Fibroblast of lung (primary cell): ENCODE data around the gene AGBL4. TPM values are rescaled to one million over a fixed set of nuclear protein-coding genes. Genes with fewer than 3 reads are reported as not detected.

ENCODE experiments used
- DNase-seq, 2 donors: peaks; one replicate each; pipeline versions ENCODE4 v3.0.0 to v3.0.0-alpha.2; 2010; ENCODE audit warnings: low read depth in 2 of 2
- H2AFZ ChIP-seq: 2 replicates; pipeline ENCODE4 v1.5.1; 2012; ENCODE audit warnings: low read length, control low read depth, inconsistent platforms
- H3K27ac ChIP-seq: 2 replicates; pipeline ENCODE4 v1.5.1; 2011; ENCODE audit warnings: low read length, control low read depth; ENCODE audit not compliant: insufficient read depth
- H3K27me3 ChIP-seq: 2 replicates; pipeline ENCODE4 v1.5.1; 2011; ENCODE audit warnings: mild to moderate bottlenecking, low read length; ENCODE audit not compliant: control insufficient read depth, insufficient read depth
- H3K36me3 ChIP-seq: 2 replicates; pipeline ENCODE4 v1.5.1; 2011; ENCODE audit warnings: low read length; ENCODE audit not compliant: control insufficient read depth, insufficient read depth
- H3K4me1 ChIP-seq: 2 replicates; pipeline ENCODE4 v1.5.1; 2011; ENCODE audit warnings: low read length; ENCODE audit not compliant: control insufficient read depth, insufficient read depth; ENCODE audit errors: extremely low read depth
- H3K4me2 ChIP-seq: 2 replicates; pipeline ENCODE4 v1.5.1; 2011; ENCODE audit warnings: low read length, control low read depth; ENCODE audit not compliant: insufficient read depth; ENCODE audit errors: extremely low read depth
- H3K4me3 ChIP-seq, 4 experiments: fragments of 200-600 bp in 1 of 4; sonication (generic) in 1 of 4; replicated peaks in 1 of 4; 2 replicates each; pipeline ENCODE4 v1.5.1; 2011 to 2016; ENCODE audit warnings: low read length in 4 of 4, low read depth in 3 of 4, mild to moderate bottlenecking in 3 of 4, control low read depth in 2 of 4, inconsistent platforms in 1 of 4, mixed read lengths in 1 of 4; ENCODE audit not compliant: insufficient read depth in 1 of 4; ENCODE audit errors: control extremely low read depth in 1 of 4
- H3K79me2 ChIP-seq: 2 replicates; pipeline ENCODE4 v1.5.1; 2012; ENCODE audit warnings: mild to moderate bottlenecking, low read length, inconsistent platforms; ENCODE audit not compliant: control insufficient read depth, insufficient read depth
- H3K9ac ChIP-seq: 2 replicates; pipeline ENCODE4 v1.5.1; 2011; ENCODE audit warnings: mild to moderate bottlenecking, low read length, control low read depth; ENCODE audit not compliant: insufficient read depth
- H3K9me3 ChIP-seq: 2 replicates; pipeline ENCODE4 v1.5.1; 2012; ENCODE audit warnings: low read depth, low read length; ENCODE audit not compliant: control insufficient read depth, insufficient read depth
- H4K20me1 ChIP-seq: 2 replicates; pipeline ENCODE4 v1.5.1; 2011; ENCODE audit warnings: low read length; ENCODE audit not compliant: control insufficient read depth, insufficient read depth; ENCODE audit errors: extremely low read depth
- EZH2 ChIP-seq: IDR thresholded peaks from 2 replicates; pipeline ENCODE4 v1.5.1; 2012; ENCODE audit warnings: low read length, control low read depth, mild to moderate bottlenecking; ENCODE audit errors: missing control alignments
- polyA minus RNA-seq: library from RNA; depleted of rRNA, polyadenylated mRNA; stranded (reverse); fragments of >200 nt; gene quantifications from 2 replicates; pipeline ENCODE4 v1.2.3, GENCODE V29; 2011; ENCODE audit warnings: low replicate concordance
- polyA plus RNA-seq, 2 donors: library from polyadenylated mRNA; depleted of rRNA in 1 of 2; stranded (reverse) in 1 of 2; unstranded in 1 of 2; fragments of >200 nt; gene quantifications; 2 replicates each; pipeline ENCODE4 v1.2.1, GENCODE V29; 2011 to 2012; ENCODE audit warnings: missing spikeins in 1 of 2
- total RNA-seq: library from RNA; depleted of rRNA; stranded (reverse); fragments of >200 nt; gene quantifications from 2 replicates; pipeline ENCODE4 v1.2.1, GENCODE V29; 2014
- TF ChIP-seq, protein P1 (sequence below), 2 donors: IDR thresholded peaks in 1 of 2; conservative IDR thresholded peaks in 1 of 2; 1 replicate in 1 of 2; 2 replicates in 1 of 2; pipeline ENCODE4 v1.5.1; 2011 to 2012; ENCODE audit warnings: low read length in 2 of 2, control low read depth in 1 of 2, inconsistent platforms in 1 of 2, low read depth in 1 of 2, mild to moderate bottlenecking in 1 of 2

AGBL4 gene
- total RNA-seq, result not detected in 2 replicates
- polyA plus RNA-seq, result not detected in 2 replicates
- not detected in 2 replicates for polyA plus RNA-seq (2012)
- polyA minus RNA-seq, result not detected in 2 replicates

- H3K4me1 ChIP-seq, result no peaks in the 10 kb centered on the region
- H4K20me1 ChIP-seq, result no peaks in the 10 kb centered on the region
- peak; percentile 1 to 41 for DNase-seq
- H3K4me3 ChIP-seq, result peak within 1 kb of the TSS in 3 of 4 experiments; percentile 26 to 53 (median 47)
- peak within 1 kb of the TSS; percentile 65 for H2AFZ ChIP-seq
- H3K4me2 ChIP-seq, result peak within 1 kb of the TSS; percentile 59
- no peaks in the 10 kb centered on the region for H3K36me3 ChIP-seq
- H3K9ac ChIP-seq, result peak within 1 kb of the TSS; percentile 42
- no peak within 1 kb of the TSS for H3K27ac ChIP-seq
- no peaks in the 10 kb centered on the region for H3K9me3 ChIP-seq
- H3K27me3 ChIP-seq, result no peaks in the 10 kb centered on the region
- no peaks in the 10 kb centered on the region for H3K79me2 ChIP-seq
- TF ChIP-seq EZH2, result no peak
- TF ChIP-seq, protein P1, sequence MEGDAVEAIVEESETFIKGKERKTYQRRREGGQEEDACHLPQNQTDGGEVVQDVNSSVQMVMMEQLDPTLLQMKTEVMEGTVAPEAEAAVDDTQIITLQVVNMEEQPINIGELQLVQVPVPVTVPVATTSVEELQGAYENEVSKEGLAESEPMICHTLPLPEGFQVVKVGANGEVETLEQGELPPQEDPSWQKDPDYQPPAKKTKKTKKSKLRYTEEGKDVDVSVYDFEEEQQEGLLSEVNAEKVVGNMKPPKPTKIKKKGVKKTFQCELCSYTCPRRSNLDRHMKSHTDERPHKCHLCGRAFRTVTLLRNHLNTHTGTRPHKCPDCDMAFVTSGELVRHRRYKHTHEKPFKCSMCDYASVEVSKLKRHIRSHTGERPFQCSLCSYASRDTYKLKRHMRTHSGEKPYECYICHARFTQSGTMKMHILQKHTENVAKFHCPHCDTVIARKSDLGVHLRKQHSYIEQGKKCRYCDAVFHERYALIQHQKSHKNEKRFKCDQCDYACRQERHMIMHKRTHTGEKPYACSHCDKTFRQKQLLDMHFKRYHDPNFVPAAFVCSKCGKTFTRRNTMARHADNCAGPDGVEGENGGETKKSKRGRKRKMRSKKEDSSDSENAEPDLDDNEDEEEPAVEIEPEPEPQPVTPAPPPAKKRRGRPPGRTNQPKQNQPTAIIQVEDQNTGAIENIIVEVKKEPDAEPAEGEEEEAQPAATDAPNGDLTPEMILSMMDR (conservative IDR thresholded peaks at IDR 0.05 in 1 of 2, IDR thresholded peaks at IDR 0.05 in 1 of 2; ENCODE audit: low read depth in 1 of 2, low read length in 2 of 2), result no peak
Measured at GRCh38 chr1:50023292-50024159, at the start of gene AGBL4. Gene AGBL4, minus strand, starts transcription at chr1:50023954.

GRCh38 chr1:50066806-50067205 is 43.1 kb upstream of the AGBL4 start:
- DNase-seq, result no peak
- H3K9ac ChIP-seq, result no peak overlapping the region
- no peak overlapping the region for H3K4me3 ChIP-seq
- no peaks in the 10 kb centered on the region for H3K79me2 ChIP-seq
- no peak overlapping the region for H2AFZ ChIP-seq
- H3K4me2 ChIP-seq, result no peak overlapping the region
- no peak overlapping the region for H3K27ac ChIP-seq
- H4K20me1 ChIP-seq, result no peaks in the 10 kb centered on the region
- H3K9me3 ChIP-seq, result no peaks in the 10 kb centered on the region
- H3K36me3 ChIP-seq, result no peaks in the 10 kb centered on the region
- no peaks in the 10 kb centered on the region for H3K4me1 ChIP-seq
- TF ChIP-seq, protein P1 (conservative IDR thresholded peaks at IDR 0.05 in 1 of 2, IDR thresholded peaks at IDR 0.05 in 1 of 2; ENCODE audit: low read depth in 1 of 2, low read length in 2 of 2), result no peak
- TF ChIP-seq EZH2, result no peak
- no peaks in the 10 kb centered on the region for H3K27me3 ChIP-seq

- Histone ChIP-seq H3K4me1 (no peaks in the 10 kb centered on the region), H4K20me1 (no peaks in the 10 kb centered on the region)
- peak in 1 of 2 donors; percentile 15 for DNase-seq
Measured at GRCh38 chr1:50060279-50060678, 36.5 kb upstream of the AGBL4 start.

More at GRCh38 chr1:50060279-50060678, 36.5 kb upstream of the AGBL4 start:
- Histone ChIP-seq H3K9ac (no peak overlapping the region), H3K27me3 (no peaks in the 10 kb centered on the region), H3K4me2 (no peak overlapping the region), H3K79me2 (no peaks in the 10 kb centered on the region), H3K9me3 (no peaks in the 10 kb centered on the region), H3K27ac (no peak overlapping the region), H3K36me3 (no peaks in the 10 kb centered on the region), H2AFZ (no peak overlapping the region), H3K4me3 (no peak overlapping the region)
- TF ChIP-seq EZH2, result no peak
- TF ChIP-seq, protein P1 (conservative IDR thresholded peaks at IDR 0.05 in 1 of 2, IDR thresholded peaks at IDR 0.05 in 1 of 2; ENCODE audit: low read depth in 1 of 2, low read length in 2 of 2), result no peak
